ENCODE measurements around the gene LGR6.
"Not testable (repeated sequence)": the region's sequence is repeated elsewhere in the genome, so short reads cannot be mapped to it uniquely, and the experiment has no call there.

LGR6 gene

GRCh38 chr1:202159534-202160371 is 33.8 kb upstream of the LGR6 start:
- DNase-seq (ENCODE audit: low read depth): no peak

DNA sequence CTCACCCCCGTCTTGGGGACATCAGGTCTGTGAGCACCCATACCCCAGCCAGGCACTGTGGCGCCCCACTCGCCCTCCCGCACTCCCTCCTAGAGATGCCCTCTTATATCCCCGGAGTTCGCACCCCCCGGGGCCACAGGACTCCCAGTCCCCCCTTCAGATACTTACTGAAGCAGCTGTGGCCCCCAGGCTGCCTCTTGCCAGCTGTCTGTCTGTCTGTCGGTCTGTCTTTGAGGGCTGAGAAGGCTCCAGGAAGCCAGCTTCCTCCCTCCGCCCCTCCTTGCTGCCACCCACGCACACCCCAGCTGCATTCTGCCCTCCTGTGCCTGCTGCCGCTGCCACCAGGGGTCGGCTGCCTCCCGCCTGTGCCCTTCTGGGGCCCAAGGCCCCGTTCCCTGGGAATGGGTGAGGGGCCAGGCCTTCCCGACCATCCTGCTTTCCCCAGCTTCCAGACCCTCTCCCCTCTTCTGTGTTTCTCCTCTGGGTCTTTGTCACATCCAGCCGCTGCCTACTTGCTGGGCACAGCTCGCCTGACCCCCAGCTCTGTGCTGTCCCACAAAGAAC is 33.1 kb upstream of the LGR6 start, which contains the start of gene PTPN7:
Gene PTPN7 (minus strand): TSS at position 226 of the 564 bp plus-strand sequence. CDS start 1,200 bp downstream, outside the sequence.
- no peak for DNase-seq (ENCODE audit: low read depth)

GRCh38 chr1:202161151-202162046 is 32.2 kb upstream of the LGR6 start:
- no peak for DNase-seq (ENCODE audit: low read depth)

GRCh38 chr1:202162047-202162417 is 31.6 kb upstream of the LGR6 start:
- no peak for DNase-seq (ENCODE audit: low read depth)

DNA sequence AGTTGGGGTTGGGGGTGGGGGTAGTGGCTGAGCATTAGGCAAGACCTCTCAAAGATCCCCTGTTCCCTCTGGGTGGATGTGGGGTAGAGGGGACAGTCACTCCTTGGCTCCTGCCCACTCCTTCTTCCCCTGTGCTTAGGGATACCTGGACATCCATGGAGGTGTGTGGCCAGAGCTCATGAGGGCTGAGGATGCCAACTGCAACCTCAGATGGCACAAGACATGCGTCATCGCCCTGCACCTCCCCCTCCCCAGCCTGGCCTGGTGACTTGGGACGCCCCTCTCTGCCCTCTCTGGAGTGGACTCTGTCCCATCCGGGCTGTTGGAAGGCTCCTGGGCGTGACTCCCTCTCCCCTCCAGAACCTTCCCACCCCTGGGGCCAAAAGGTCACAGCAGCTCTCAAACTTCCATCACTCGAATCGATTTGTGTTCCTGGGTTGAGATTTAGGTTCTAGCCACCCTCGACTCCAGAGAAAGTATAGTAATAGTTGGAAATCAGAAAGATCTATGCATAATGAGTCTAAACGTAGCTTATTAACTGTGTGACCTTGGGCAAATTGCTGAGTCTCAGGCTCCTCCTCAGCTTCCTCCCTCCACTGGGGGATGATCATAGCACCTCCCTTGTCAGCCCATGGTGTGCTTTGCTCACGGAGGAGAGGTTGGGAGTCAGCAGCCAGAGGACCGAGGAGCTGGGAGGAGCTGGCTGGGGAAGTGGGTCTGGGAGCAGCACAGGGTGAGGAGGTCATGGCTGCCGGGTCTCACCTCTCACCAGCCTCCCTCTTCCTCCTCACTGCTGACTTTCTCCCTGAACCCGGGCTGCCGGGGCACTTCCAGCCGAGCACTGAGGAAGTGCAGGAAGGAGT is 30.9 kb upstream of the LGR6 start:
- no peak for DNase-seq (ENCODE audit: low read depth)

- DNase-seq (ENCODE audit: low read depth): no peak
Measured at GRCh38 chr1:202163281-202164270, 30.0 kb upstream of the LGR6 start.

DNA sequence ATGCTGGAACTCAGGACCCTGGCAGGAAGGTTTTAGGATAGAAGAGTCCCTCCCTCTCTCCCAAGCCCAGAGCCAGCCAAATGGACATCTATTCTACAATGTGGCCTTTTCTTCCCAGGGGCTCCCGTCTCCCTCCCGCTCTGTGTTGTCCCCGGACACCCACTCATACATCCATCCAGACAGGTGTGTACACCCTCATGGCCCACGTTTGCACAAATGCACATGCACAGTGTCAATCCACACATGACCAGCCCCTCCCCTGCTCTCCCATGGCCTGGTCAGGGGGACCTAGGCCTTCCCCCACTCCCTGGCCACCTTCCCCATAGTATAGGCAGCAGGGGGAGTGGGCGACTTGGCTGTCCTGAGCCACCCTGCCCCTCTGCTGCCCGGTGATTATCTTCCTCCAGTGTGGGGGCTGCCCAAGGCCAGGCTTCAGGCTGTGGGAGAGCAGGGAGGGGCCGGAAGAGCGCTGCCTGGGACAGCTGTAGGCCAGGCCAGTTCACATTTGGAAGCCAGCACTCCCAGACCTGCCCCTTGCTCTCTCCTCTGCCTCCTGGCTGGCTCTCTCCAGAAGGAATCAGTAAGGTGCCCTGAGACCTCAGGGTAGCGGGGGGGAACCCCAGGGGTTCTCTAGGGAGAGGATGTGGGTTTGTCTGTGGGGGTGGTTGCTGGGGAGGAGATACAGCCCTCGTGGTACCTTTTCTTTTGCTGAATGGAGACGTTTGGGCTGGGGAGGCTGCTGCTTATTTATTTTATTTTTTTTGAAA is 29.1 kb upstream of the LGR6 start:
- DNase-seq (ENCODE audit: low read depth): no peak

GRCh38 chr1:202165267-202165941 is 28.2 kb upstream of the LGR6 start:
- no peak for DNase-seq (ENCODE audit: low read depth)

DNA sequence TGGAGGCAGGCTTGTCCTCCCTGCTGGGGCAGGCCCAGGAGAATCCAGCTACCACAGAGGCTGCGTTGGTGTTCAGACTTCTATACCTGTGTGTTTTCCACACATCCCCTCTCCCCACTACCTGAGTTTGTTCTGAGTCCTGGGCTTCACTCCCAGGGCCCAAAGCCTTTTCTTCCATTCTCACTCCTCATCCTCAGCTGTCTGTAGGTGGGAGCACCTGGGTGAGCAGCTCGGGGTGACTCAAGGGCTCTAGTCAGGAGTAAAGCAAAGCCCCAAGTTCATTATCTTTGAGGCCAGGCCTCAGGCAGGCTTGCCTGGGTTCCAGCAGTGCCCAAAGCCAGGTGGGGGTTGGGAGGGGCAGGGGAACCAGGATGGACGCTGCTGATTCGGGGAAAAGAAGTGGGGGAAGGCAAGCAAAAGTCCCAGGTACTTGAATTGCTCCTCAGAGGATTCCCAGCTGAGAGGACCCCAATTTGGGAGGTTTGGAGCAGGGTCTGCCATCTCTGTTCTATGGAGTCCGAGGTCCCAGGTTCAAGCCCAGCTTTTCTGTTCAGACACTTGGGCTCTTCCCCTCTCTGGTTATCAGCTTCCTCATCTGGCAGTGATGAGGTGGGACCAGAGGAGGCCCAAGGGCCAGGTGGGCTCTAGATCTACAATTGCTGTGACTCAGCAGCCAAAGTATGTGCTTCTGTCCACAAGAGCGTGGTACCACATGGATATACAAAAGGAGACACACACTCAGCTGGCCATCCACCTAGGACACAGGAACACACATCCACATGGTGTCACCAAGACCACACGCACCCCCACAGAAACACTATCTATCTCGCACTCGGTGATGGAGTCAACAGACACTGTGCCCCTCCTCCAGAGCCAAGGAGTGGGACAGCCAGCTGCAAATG is 27.4 kb upstream of the LGR6 start:
- no peak for DNase-seq (ENCODE audit: low read depth)

GRCh38 chr1:202167054-202167453 is 26.5 kb upstream of the LGR6 start:
- DNase-seq (ENCODE audit: low read depth): not testable (repeated sequence)

DNA sequence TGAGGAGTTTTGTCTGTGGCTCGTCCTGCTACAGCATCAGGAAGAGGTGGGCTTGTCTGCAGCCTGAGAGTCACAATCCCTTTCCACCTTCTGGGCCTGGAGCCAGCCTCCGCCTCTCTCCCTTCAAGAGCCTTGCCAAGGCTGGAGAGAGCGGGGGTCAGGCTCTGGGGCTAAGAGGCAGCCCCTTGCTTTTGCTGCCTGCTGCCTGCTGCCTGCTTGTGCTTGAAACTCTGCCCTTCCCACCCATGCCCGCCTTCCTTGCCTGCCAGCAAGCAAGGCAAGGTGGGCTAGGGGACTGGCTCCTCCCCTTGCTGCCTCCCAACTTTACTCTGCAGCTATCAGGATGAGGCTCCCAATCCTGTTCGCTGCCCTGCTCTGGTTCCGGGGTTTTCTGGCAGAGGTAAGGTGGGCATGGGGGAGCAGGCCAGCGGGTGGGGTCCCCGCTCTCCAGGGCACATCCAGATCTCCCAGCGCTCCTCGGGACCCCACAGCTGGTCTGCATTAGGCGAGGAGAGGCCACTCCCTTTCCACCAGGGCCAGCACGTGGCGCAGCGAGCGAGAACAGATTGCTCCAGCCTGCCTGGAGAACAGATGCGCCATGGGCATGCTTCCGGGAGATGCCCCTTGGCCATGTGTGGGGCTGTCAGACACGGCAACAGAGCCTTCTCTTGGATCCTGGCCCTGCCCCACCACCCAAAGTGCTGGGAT is 25.7 kb upstream of the LGR6 start:
- DNase-seq (ENCODE audit: low read depth): peak; percentile 66

GRCh38 chr1:202168861-202169260 is 24.7 kb upstream of the LGR6 start:
- DNase-seq (ENCODE audit: low read depth): no peak

DNA sequence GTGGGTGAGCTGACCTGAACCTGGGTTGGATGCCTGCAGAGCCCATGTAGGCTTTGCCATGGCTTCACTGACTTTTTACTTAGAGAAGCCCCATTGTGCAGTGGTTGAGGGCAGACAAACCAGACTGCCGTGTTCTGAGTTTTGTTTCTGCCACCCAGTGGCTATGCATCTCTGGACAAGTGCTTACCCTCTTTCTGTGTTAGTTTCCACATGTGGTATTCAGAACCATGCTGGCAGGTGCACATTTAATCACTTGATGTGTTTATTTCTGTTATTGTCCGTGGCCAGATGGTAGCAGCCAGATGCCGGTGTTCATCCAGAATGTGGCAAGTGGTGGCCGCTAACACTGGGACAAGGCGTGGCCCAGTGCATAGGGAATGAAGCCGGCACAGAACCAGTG is 22.9 kb upstream of the LGR6 start:
- no peak for DNase-seq (ENCODE audit: low read depth)

DNA sequence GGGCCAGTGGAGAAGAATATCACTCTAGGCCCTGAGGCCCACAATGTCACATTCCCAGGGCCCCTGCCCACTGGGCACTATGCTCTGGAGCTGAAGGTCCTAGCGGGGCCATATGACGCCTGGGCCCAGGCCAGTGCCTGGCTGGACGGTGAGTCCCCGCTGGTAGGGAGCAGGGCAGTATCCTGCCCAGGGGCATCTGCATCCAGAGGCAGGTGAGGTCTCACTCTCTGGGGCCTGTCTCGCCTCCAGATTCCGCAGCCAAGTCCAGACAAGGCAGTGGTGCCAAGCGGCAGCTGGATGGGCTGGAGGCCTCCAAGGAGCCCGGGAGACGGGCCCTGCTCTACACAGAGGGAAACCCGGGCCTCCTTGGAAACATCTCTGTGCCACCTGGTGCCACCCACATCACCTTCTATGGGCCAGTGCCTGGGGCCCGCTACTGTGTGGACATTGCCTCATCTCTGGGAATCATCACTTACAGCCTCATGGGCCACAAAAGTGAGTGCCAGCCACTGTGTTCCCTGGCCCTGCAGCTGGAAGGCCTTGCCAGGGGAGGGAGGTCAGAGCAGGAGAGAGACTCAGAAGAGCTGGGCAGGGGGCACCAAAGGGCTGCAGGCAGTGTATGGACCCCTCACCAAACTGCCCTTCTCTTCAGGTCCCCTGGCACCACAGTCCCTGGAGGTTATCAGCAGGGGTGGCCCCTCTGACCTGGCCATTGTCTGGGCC is 22.1 kb upstream of the LGR6 start:
- DNase-seq (ENCODE audit: low read depth): no peak

DNA sequence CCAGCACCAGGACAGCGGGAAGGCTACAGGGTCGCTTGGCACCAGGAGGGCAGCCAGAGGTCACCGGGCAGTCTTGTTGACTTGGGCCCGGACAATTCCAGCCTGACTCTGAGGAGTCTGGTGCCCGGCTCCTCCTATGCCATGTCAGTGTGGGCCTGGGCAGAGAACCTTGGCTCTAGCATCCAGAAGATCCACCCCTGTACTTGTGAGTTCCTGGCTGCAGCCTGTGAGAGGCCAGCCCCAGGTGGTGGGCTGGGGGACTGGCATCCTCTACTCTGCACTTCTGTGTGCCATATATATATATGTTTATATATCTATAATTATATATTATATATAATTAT is 21.6 kb upstream of the LGR6 start:
- DNase-seq (ENCODE audit: low read depth): no peak

- DNase-seq (ENCODE audit: low read depth): no peak
Measured at GRCh38 chr1:202173993-202174392, 19.6 kb upstream of the LGR6 start.
